Activated T-cell treated with anti-CD3 and anti-CD28 coated beads, Interleukin-2, amount 50 U/mL, for 4 hours (primary cell): Measurements from ENCODE around the gene MISP. TPM values are rescaled to one million over a fixed set of nuclear protein-coding genes. Genes with fewer than 3 reads are reported as not detected.

Experiments used
- ATAC-seq, 2 donors: fragments of 200-7000 bp; cut with Tn5 transposase; one replicate each; pipeline ENCODE4 v1.10.0; 2021
- DNase-seq: peaks from one replicate; pipeline ENCODE4 v3.0.0-alpha.2; 2020
- H3K27me3 Mint-ChIP-seq: one replicate; pipeline ENCODE4 v1.8.0; 2021; ENCODE audit warnings: low read depth, mixed read lengths
- H3K36me3 Mint-ChIP-seq: one replicate; pipeline ENCODE4 v1.8.0; 2022; ENCODE audit warnings: mixed read lengths; ENCODE audit not compliant: insufficient read depth
- H3K4me1 Mint-ChIP-seq: one replicate; pipeline ENCODE4 v1.8.0; 2021; ENCODE audit warnings: low read depth, mixed read lengths
- H3K4me3 Mint-ChIP-seq: one replicate; pipeline ENCODE4 v1.8.0; 2021; ENCODE audit warnings: mild to moderate bottlenecking, moderate library complexity, mixed read lengths
- H3K9me3 Mint-ChIP-seq: one replicate; pipeline ENCODE4 v1.8.0; 2021; ENCODE audit warnings: mixed read lengths
- total RNA-seq, 3 donors: library from RNA; stranded (reverse); gene quantifications; one replicate each; pipeline ENCODE4 v1.2.1, GENCODE V29; 2021

MISP gene
- total RNA-seq, 3 donors from 2014 or later: 0.08 TPM; not detected in 2

- Mint-ChIP-seq H3K4me3 (peak overlapping the region; percentile 90), H3K36me3 (peaks cover 37% of the 10 kb centered on the region)
Measured at GRCh38 chr19:799076-799881, 48.4 kb downstream of the MISP start.

DNA sequence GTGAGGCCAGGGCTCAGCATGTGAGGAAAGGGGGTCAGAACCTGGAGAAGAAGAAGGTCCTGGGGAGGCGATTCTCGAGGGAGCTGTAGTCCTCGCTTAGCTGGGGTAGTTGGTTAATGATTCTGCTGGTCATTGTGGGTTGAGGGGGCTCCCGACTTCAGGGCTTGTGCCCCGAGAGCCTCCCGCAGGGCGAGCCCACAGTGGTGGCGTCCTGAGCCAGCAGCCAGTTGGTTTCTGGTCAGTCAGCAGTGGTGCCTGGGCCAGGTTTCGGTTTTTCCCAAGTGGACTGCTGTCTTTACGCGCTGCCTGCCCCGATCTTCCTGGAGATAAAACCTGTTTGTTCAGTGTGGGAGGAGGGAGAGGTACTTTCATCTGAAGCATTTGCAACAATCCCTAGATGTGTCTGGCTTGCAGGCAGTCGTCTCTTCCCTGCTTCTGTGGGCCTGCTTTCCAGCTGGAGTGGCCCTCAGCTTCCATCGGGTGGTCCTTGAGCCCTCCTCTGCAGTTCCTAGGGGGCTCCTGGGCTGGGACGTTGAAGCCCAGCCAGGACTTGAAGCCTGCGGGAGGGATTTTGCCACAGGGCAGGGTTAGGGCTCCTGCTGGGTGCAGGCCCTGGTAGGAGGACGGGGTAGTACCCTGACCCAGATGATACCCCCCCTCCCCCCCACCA, 49.6 kb downstream of the MISP start:
- ATAC-seq (no peak), DNase-seq (no peak)
- Mint-ChIP-seq H3K36me3 (peaks cover 40% of the 10 kb centered on the region), H3K4me3 (peak overlapping the region; percentile 90), H3K27me3 (no peaks in the 10 kb centered on the region), H3K9me3 (no peaks in the 10 kb centered on the region), H3K4me1 (peaks cover 47% of the 10 kb centered on the region)

More at GRCh38 chr19:799076-799881, 48.4 kb downstream of the MISP start:
- no peaks in the 10 kb centered on the region for H3K9me3 Mint-ChIP-seq
- peaks cover 47% of the 10 kb centered on the region for H3K4me1 Mint-ChIP-seq
- DNase-seq (no peak), ATAC-seq (no peak)
- no peaks in the 10 kb centered on the region for H3K27me3 Mint-ChIP-seq

DNA sequence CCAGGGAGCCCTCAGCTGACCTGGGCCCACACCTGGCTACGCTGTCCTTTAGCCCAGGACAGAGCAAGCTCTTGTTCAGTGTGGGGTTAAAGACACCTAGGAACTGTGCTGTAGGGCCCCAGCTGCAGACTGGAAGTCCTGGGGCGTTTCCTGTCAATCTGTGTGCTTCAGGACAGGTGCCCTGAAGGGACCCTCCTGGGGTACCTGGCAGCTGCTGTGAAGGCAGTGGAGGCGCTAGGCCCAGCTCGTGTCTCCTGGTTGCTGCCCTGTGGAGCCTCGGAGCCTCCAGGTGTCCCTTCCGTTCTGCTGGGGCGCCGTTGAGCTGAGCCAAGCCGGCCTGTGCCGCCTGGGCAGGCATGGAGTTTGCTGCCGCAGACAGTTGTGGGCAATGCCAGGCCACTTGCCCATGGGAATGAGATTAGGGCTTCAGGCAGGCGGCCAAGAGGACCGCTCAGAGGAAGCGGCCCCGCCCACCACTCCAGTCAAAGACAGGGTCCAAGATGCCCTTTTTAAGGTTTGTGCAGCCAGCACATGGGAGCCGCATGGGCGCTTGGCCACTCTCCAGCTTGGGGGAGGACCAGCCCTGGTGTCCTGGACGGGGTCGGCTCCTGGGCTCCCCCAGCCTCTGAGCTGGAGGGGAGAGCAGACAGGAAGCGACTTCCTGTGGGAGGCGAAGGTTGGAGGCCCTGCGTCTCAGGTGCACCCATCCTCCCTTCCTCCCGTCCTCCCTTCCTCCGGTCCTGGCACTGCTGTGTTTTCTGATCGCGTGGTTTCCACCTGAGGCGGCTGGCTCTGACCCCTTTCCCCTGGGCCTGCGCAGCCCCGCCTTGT, 50.3 kb downstream of the MISP start:
- Mint-ChIP-seq H3K9me3 (no peaks in the 10 kb centered on the region), H3K36me3 (peaks cover 40% of the 10 kb centered on the region), H3K27me3 (no peaks in the 10 kb centered on the region), H3K4me3 (peak overlapping the region; percentile 90), H3K4me1 (peaks cover 47% of the 10 kb centered on the region)
- DNase-seq (no peak), ATAC-seq (no peak)

DNA sequence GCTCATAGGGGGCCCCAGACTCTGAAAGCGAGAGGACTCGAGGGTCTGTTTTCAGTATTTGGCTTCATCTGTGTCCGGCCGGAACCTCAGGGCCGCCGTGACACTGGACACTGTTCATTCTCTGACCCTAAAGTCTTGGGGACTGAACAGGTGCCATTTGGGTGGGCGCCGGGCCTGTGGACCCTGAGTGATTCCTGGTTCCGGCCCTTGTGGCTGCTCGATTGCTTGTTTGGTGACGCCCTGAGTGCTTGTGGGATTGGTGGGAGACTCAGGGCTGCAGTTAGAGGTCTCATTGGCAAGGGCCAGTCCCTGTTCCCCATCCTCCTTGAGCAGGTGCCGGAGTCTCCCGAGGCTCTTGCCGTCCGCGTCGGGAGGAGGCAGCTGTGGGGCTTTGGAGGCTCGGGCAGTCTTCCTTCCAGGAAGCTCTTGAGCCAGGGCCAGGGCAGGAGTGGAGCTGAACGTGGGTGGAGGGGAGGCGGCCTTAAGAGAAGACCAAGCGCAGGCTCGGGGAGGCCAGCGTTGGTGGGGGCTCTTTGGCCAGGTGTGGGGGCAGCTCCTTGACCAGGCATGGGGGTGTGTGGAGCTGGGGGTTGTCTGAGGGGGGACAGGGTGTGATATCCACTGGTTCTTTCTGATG, 51.1 kb downstream of the MISP start:
- H3K4me3 Mint-ChIP-seq: peak overlapping the region; percentile 90
- no peaks in the 10 kb centered on the region for H3K9me3 Mint-ChIP-seq
- H3K36me3 Mint-ChIP-seq: peaks cover 42% of the 10 kb centered on the region
- peaks cover 44% of the 10 kb centered on the region for H3K4me1 Mint-ChIP-seq
- ATAC-seq: no peak
- no peak for DNase-seq
- no peaks in the 10 kb centered on the region for H3K27me3 Mint-ChIP-seq

DNA sequence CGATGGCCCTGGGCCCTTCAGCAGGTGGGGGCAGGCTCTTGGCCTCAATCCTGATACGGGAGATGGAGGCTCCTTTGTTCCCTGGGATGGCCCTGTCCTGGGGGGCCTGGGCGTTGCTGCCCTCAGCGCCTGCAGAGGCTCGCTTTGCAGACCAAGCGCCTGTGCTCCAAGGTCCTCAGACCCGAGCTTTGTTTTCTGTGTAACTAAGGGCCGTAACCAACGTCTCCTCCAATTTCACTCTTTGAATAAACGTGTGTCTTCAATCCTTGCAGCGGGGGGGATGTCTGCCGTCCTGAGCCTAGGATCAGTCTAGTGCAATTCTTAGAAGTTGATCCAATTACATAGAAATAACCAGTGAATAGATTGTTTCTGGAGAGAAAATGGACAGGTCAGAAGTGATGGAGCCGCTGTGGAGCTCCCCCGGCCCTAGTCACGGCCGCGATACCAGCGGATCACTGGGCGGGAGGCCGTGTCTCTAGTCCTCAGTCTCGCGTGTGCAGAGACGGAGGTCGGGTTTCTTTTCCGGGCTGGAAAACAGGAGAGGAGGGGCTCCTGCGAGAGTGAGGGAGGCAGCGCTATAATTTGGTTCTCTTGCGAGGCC, 51.7 kb downstream of the MISP start:
- H3K9me3 Mint-ChIP-seq: no peaks in the 10 kb centered on the region
- H3K4me1 Mint-ChIP-seq: peaks cover 47% of the 10 kb centered on the region
- peak overlapping the region; percentile 90 for H3K4me3 Mint-ChIP-seq
- H3K27me3 Mint-ChIP-seq: no peaks in the 10 kb centered on the region
- peaks cover 48% of the 10 kb centered on the region for H3K36me3 Mint-ChIP-seq
- no peak for ATAC-seq
- DNase-seq: no peak

DNA sequence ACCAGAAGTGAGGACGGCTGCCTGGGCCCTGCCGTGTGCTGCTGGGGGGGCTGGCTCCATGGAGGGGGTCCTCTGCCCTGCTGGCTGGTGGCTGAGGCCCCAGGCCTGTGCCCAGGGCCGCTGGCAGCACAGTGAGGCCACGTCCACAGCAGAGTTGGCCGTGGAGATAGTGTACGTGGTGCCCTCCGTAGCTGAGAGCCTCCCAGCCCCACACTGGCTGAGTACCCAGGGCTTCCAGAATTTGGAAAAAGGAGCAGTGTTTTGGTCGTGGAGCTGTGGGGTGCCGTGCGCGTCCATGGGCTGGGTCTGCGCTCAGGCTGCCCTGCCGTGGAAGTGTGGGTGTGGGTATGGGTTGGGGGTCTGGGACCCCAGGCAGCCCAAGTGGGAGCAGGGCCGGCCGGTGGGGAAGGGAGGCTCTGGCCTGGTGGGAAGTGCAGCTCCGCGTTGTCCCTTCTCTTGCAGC, 52.2 kb downstream of the MISP start:
- Mint-ChIP-seq H3K4me1 (peaks cover 50% of the 10 kb centered on the region), H3K4me3 (peak overlapping the region; percentile 90), H3K36me3 (peaks cover 53% of the 10 kb centered on the region), H3K27me3 (no peaks in the 10 kb centered on the region), H3K9me3 (no peaks in the 10 kb centered on the region)
- no peak for ATAC-seq
- DNase-seq: no peak

- H3K4me1 Mint-ChIP-seq: peaks cover 50% of the 10 kb centered on the region
- no peaks in the 10 kb centered on the region for H3K27me3 Mint-ChIP-seq
- peak overlapping the region; percentile 37 for H3K4me3 Mint-ChIP-seq
- H3K9me3 Mint-ChIP-seq: no peaks in the 10 kb centered on the region
- H3K36me3 Mint-ChIP-seq: peaks cover 52% of the 10 kb centered on the region
- DNase-seq (no peak), ATAC-seq (no peak)
Measured at GRCh38 chr19:803686-804418, 52.9 kb downstream of the MISP start.

DNA sequence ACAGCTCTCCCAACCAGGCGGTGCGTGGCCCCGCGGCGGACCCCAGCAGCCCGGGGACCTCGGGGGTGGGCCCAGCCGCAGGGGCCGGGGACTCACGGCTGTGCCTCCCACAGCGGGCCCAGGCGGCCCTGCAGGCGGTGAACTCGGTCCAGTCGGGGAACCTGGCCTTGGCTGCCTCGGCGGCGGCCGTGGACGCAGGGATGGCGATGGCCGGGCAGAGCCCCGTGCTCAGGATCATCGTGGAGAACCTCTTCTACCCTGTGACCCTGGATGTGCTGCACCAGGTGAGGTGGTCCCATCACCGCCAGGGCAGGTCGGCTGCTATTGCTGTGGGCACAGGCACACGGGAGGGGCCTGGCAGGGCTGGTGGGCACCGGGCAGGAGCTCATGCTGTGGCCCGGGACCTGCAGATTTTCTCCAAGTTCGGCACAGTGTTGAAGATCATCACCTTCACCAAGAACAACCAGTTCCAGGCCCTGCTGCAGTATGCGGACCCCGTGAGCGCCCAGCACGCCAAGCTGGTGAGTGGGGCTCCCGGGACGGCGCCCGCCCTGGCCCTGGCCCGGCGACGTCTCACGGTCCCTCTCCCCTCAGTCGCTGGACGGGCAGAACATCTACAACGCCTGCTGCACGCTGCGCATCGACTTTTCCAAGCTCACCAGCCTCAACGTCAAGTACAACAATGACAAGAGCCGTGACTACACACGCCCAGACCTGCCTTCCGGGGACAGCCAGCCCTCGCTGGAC, 53.7 kb downstream of the MISP start:
- Mint-ChIP-seq H3K9me3 (no peaks in the 10 kb centered on the region), H3K4me3 (peak overlapping the region; percentile 35), H3K4me1 (peaks cover 46% of the 10 kb centered on the region), H3K36me3 (peaks cover 45% of the 10 kb centered on the region), H3K27me3 (no peaks in the 10 kb centered on the region)
- no peak for DNase-seq
- no peak for ATAC-seq

DNA sequence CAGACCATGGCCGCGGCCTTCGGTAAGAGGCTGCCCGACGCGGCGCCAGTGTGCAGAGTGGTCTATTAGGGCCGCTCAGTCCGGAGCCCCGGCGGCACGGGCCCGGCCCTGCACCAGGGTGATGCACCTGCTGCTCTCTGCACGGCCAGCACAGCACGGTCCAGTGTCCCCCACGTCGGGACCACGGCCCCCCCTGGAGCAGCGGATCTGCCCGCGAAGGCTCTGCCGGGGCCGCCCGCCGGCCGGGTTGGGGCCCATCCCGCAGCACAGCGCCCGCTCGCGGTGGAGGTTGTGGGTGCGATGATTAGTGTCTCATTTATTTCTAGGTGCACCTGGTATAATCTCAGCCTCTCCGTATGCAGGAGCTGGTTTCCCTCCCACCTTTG, 54.2 kb downstream of the MISP start:
- Mint-ChIP-seq H3K4me1 (peaks cover 40% of the 10 kb centered on the region), H3K27me3 (no peaks in the 10 kb centered on the region), H3K9me3 (no peaks in the 10 kb centered on the region), H3K4me3 (no peak overlapping the region), H3K36me3 (peaks cover 40% of the 10 kb centered on the region)
- ATAC-seq (no peak), DNase-seq (no peak)

DNA sequence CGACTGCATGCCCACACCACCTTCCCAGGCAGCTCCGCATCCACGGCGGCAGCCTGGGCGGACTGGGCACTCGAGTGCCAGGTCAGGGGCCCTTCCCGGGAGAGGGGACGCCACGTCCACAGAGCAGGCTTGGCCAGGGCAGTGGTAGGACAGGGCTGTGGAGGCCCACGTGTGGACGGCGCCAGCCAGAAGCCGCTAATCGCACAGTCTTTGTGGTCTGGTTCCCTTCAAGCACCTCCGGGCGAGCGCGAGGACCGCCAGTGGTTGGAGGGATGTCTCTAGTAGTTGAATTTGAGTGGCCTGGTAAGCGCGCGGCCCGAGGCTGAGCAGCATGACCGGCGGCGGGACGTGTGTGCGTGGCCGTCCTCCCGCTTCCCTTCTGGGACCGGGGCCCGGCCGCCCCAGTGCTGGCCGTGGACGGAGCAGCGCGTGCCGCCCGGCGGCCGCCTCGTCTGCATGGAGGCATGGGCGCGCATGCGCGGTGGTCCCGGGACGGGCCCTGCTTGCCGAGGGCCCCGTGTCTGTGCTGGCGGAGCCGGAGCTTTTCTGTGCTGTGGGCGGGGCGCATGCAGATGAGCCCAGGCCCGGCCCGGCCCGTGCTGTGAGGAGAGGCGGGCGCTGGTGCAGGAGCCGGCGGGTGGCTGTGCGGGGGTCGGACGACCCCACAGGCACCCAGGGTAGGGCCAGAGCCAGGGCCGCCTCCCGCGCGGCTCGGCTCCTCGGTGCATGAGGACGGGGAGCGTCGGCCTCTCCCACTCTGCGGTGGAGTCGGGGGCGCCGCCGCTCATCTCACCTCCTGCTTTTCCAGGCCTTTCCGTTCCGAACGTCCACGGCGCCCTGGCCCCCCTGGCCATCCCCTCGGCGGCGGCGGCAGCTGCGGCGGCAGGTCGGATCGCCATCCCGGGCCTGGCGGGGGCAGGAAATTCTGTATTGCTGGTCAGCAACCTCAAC, 55.0 kb downstream of the MISP start:
- Mint-ChIP-seq H3K27me3 (no peaks in the 10 kb centered on the region), H3K9me3 (no peaks in the 10 kb centered on the region), H3K36me3 (peaks cover 37% of the 10 kb centered on the region), H3K4me3 (no peak overlapping the region), H3K4me1 (peaks cover 34% of the 10 kb centered on the region)
- no peak for DNase-seq
- ATAC-seq: peak in 1 of 2 donors; percentile 5

DNA sequence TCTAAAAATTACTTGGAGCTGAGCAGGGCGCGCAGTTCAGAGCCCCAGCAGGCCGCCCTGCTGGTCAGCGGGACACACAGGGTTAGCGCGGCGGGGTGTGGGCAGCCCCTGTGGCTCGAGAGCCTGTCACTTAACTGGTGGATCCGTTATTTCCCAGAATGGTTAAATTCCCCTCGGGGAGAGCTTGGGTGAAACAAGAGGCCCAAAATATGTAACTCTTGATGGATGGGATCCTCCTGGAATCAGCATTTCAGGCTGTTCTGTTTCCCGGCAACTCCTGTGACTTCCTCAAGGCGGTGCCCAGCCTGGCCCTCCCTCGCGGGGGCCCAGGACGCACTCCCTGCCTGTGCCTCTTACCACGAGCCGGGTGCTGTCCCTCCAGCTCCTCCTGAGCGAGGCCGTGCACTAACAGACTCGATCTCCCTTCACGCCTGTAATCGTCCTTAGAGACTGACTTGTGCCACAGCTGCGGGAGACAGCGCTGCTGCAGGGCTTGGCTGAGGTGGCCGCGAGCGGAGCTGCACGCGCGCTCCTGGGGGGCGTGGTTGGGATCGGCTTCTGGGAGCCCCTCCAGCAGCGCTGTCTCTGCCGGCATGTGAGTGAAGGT, 56.0 kb downstream of the MISP start:
- Mint-ChIP-seq H3K4me3 (no peak overlapping the region), H3K27me3 (no peaks in the 10 kb centered on the region), H3K4me1 (peaks cover 26% of the 10 kb centered on the region), H3K36me3 (peaks cover 40% of the 10 kb centered on the region), H3K9me3 (no peaks in the 10 kb centered on the region)
- DNase-seq (no peak), ATAC-seq (no peak)
